IMR-90 (cell line): ENCODE results near the gene ZNF526. TPM values are rescaled to one million over a fixed set of nuclear protein-coding genes. Genes with fewer than 3 reads are reported as not detected.

Experiments
- ATAC-seq: fragments of 200-7000 bp; cut with Tn5 transposase; 2 replicates; pipeline ENCODE4 v1.9.1; 2020; ENCODE audit warnings: low read depth, mild to moderate bottlenecking, moderate library complexity
- BruUV-seq: library from RNA; stranded (reverse); fragments of 400-500 nt; replicated peaks from 2 replicates; lab custom pipeline; 2021; lab: Mats Ljungman, UMichigan
- CTCF ChIA-PET: fragments of 300-600 bp; formaldehyde crosslinking; extraction: SDS; loops from one replicate; lab custom pipeline; 2021; ENCODE audit warnings: antibody characterized with exemption; lab: Yijun Ruan, JAX
- POLR2A ChIA-PET: fragments of 300-600 bp; sonication (Branson Sonifier 250); formaldehyde crosslinking; loops from one replicate; lab custom pipeline; 2022; ENCODE audit warnings: antibody characterized with exemption; ENCODE audit not compliant: unreplicated experiment; lab: Charles Lee
- DNase-seq: peaks from one replicate; pipeline ENCODE4 v3.0.0; 2013
- H2AFZ ChIP-seq: replicated peaks from 2 replicates; pipeline ENCODE3; 2013; ENCODE audit warnings: low read length, mild to moderate bottlenecking; ENCODE audit not compliant: poor library complexity
- H2AK5ac ChIP-seq: 2 replicates; pipeline ENCODE4 v1.6.1; 2013; ENCODE audit warnings: low read depth, low read length, inconsistent platforms
- H2AK9ac ChIP-seq: replicated peaks from 2 replicates; pipeline ENCODE3; 2013; ENCODE audit warnings: mild to moderate bottlenecking, low read depth, low read length, moderate library complexity; ENCODE audit not compliant: poor library complexity
- H2BK120ac ChIP-seq: 2 replicates; pipeline ENCODE4 v1.6.1; 2013; ENCODE audit warnings: low read depth, low read length, inconsistent platforms
- H2BK15ac ChIP-seq: 3 replicates; pipeline ENCODE4 v1.6.1; 2013; ENCODE audit warnings: low read depth, low read length, inconsistent platforms
- H2BK20ac ChIP-seq: 2 replicates; pipeline ENCODE4 v1.6.1; 2013; ENCODE audit warnings: low read depth, mild to moderate bottlenecking, inconsistent platforms, low read length, moderate library complexity
- H2BK5ac ChIP-seq: 2 replicates; pipeline ENCODE4 v1.6.1; 2013; ENCODE audit warnings: mild to moderate bottlenecking, low read depth, low read length, inconsistent platforms; ENCODE audit not compliant: poor library complexity, severe bottlenecking
- H3K14ac ChIP-seq: replicated peaks from 2 replicates; pipeline ENCODE4 v1.6.1; 2013; ENCODE audit warnings: low read depth, low read length, inconsistent platforms
- H3K18ac ChIP-seq: 2 replicates; pipeline ENCODE4 v1.6.1; 2013; ENCODE audit warnings: low read depth, low read length, control low read depth
- H3K23ac ChIP-seq: 2 replicates; pipeline ENCODE4 v1.6.1; 2013; ENCODE audit warnings: low read depth, low read length, inconsistent platforms
- H3K27ac ChIP-seq: 2 replicates; pipeline ENCODE4 v1.5.1; 2013; ENCODE audit warnings: mild to moderate bottlenecking, control low read depth, low read length; ENCODE audit not compliant: insufficient read depth
- H3K27me3 ChIP-seq: 2 replicates; pipeline ENCODE4 v1.6.1; 2013; ENCODE audit warnings: low read length; ENCODE audit not compliant: control insufficient read depth, insufficient read depth
- H3K36me3 ChIP-seq: 2 replicates; pipeline ENCODE4 v1.6.1; 2013; ENCODE audit warnings: low read length, mixed read lengths; ENCODE audit not compliant: control insufficient read depth, insufficient read depth
- H3K4ac ChIP-seq: 2 replicates; pipeline ENCODE4 v1.6.1; 2013; ENCODE audit warnings: low read depth, low read length, inconsistent platforms
- H3K4me1 ChIP-seq: 2 replicates; pipeline ENCODE4 v1.6.1; 2013; ENCODE audit warnings: low read length, mixed read lengths; ENCODE audit not compliant: control insufficient read depth, insufficient read depth
- H3K4me2 ChIP-seq: 2 replicates; pipeline ENCODE4 v1.6.1; 2013; ENCODE audit warnings: low read depth, mild to moderate bottlenecking, control low read depth, low read length, moderate library complexity
- H3K4me3 ChIP-seq: 2 replicates; pipeline ENCODE4 v1.5.1; 2013; ENCODE audit warnings: low read depth, mild to moderate bottlenecking, control low read depth, low read length, moderate library complexity; ENCODE audit not compliant: insufficient read depth
- H3K56ac ChIP-seq: 2 replicates; pipeline ENCODE4 v1.6.1; 2013; ENCODE audit warnings: low read length, inconsistent platforms; ENCODE audit not compliant: insufficient read depth; ENCODE audit errors: extremely low read depth
- H3K79me1 ChIP-seq, 2 experiments: 2 replicates each; pipeline ENCODE4 v1.6.1; 2013; ENCODE audit warnings: low read length in 2 of 2, inconsistent platforms in 1 of 2, low read depth in 1 of 2
- H3K9ac ChIP-seq: 2 replicates; pipeline ENCODE4 v1.6.1; 2013; ENCODE audit warnings: low read depth, low read length, control low read depth
- H3K9me1 ChIP-seq: 2 replicates; pipeline ENCODE4 v1.6.1; 2013; ENCODE audit warnings: low read length, inconsistent platforms; ENCODE audit not compliant: insufficient read depth
- H3K9me3 ChIP-seq: 2 replicates; pipeline ENCODE4 v1.6.1; 2013; ENCODE audit warnings: low read length; ENCODE audit not compliant: control insufficient read depth, insufficient read depth
- H4K20me1 ChIP-seq: 2 replicates; pipeline ENCODE4 v1.6.1; 2013; ENCODE audit warnings: low read length, inconsistent platforms; ENCODE audit not compliant: insufficient read depth
- H4K5ac ChIP-seq: 2 replicates; pipeline ENCODE4 v1.6.1; 2013; ENCODE audit warnings: mild to moderate bottlenecking, low read depth, low read length, control low read depth
- H4K8ac ChIP-seq, 2 experiments: 2 replicates each; pipeline ENCODE4 v1.6.1; 2013; ENCODE audit warnings: low read depth in 2 of 2, low read length in 2 of 2, control low read depth in 1 of 2, inconsistent platforms in 1 of 2
- H4K91ac ChIP-seq: 2 replicates; pipeline ENCODE4 v1.6.1; 2013; ENCODE audit warnings: low read depth, low read length, inconsistent platforms; ENCODE audit not compliant: insufficient read depth
- BHLHE40 ChIP-seq: fragments of 150-350 bp; IDR thresholded peaks from 2 replicates; pipeline ENCODE4 v1.6.1; 2016; ENCODE audit warnings: mild to moderate bottlenecking, low read depth, low read length
- ELK1 ChIP-seq: fragments of 150-350 bp; IDR thresholded peaks from 2 replicates; pipeline ENCODE4 v1.6.1; 2016; ENCODE audit warnings: low read depth, mild to moderate bottlenecking, low read length, moderate library complexity, borderline replicate concordance
- FOS ChIP-seq: fragments of 150-350 bp; IDR thresholded peaks from 2 replicates; pipeline ENCODE4 v1.6.1; 2016; ENCODE audit warnings: low read depth, low read length
- MAZ ChIP-seq: IDR thresholded peaks from 2 replicates; pipeline ENCODE4 v1.6.1; 2012; ENCODE audit warnings: low read depth, mild to moderate bottlenecking, low read length, improper control_type of control experiment, moderate library complexity, borderline replicate concordance
- POLR2A ChIP-seq: IDR thresholded peaks from 2 replicates; pipeline ENCODE4 v1.6.1; 2012; ENCODE audit warnings: mild to moderate bottlenecking, low read depth, low read length
- RCOR1 ChIP-seq: IDR thresholded peaks from 2 replicates; pipeline ENCODE4 v1.6.1; 2012; ENCODE audit warnings: mild to moderate bottlenecking, low read length, improper control_type of control experiment; ENCODE audit not compliant: insufficient replicate concordance
- USF2 ChIP-seq: fragments of 150-350 bp; IDR thresholded peaks from 2 replicates; pipeline ENCODE4 v1.6.1; 2017; ENCODE audit warnings: mild to moderate bottlenecking, antibody characterized with exemption, low read length, low read depth
- WGBS, 2 experiments: methylation state at CpG; one replicate each; pipeline versions ENCODE4 v1.1.5 to v1.1.7; 2013; ENCODE audit warnings: missing lambda C conversion rate in 2 of 2; ENCODE audit not compliant: insufficient read length in 1 of 2; ENCODE audit errors: extremely low coverage in 2 of 2; 5-methylcytosine and 5-hydroxymethylcytosine counted together
- dilution Hi-C: fragments of 300-500 bp; cut with HindIII; formaldehyde crosslinking; loops from one replicate; pipeline ENCODE4 v1.14.3; 2018; ENCODE audit warnings: low sequenced_read_pairs; ENCODE audit not compliant: unreplicated experiment
- in situ Hi-C: fragments of 300-500 bp; cut with MboI; formaldehyde crosslinking; loops from 3 replicates; pipeline ENCODE4 v1.14.3; 2019; ENCODE audit warnings: low sequenced_read_pairs, inconsistent platforms, mixed read lengths
- intact Hi-C: fragments of 100-400 bp; cut with micrococcal nuclease; formaldehyde crosslinking; loops from 2 replicates; pipeline ENCODE4 v1.10.0; 2022
- polyA plus RNA-seq, 3 experiments: library from polyadenylated mRNA; depleted of rRNA; stranded (reverse); fragments of >200 nt; gene quantifications; 2 replicates each; pipeline ENCODE4 v1.2.3, GENCODE V29; 2012; ENCODE audit warnings: low replicate concordance in 1 of 3
- total RNA-seq: library from RNA; depleted of rRNA; stranded (reverse); fragments of >200 nt; gene quantifications from 2 replicates; pipeline ENCODE4 v1.2.3, GENCODE V29; 2012

Gene ZNF526
- total and polyA plus RNA-seq, 2 of the 4 experiments (the other 2 are of a cell fraction), result 7.3 to 13.6 TPM

- peak within 1 kb of the TSS; percentile 65 for H3K27ac ChIP-seq
- peak within 1 kb of the TSS; percentile 67 for H2AFZ ChIP-seq
- peak within 1 kb of the TSS; percentile 7 for H2BK20ac ChIP-seq
- no TSS peak for BruUV-seq
- peak within 1 kb of the TSS; percentile 74 for H3K9ac ChIP-seq
- in situ Hi-C loops (no loop called here), intact Hi-C loops (no loop called here), dilution Hi-C loops (no loop called here)
- H3K56ac ChIP-seq, result peak within 1 kb of the TSS; percentile 62
- CTCF ChIA-PET, result no interaction called here
- H3K4me2 ChIP-seq, result peak within 1 kb of the TSS; percentile 67
- peaks cover 8% of the 10 kb centered on the region for H4K20me1 ChIP-seq
- H3K9me1 ChIP-seq, result peaks cover 7% of the 10 kb centered on the region
- peak within 1 kb of the TSS; percentile 79 for H3K14ac ChIP-seq
- peak within 1 kb of the TSS; percentile 92 for H2BK120ac ChIP-seq
- peak within 1 kb of the TSS; percentile 92 for H4K91ac ChIP-seq
- H3K36me3 ChIP-seq, result peaks cover 4% of the 10 kb centered on the region
- peaks cover 11% of the 10 kb centered on the region for H3K4me1 ChIP-seq
- POLR2A ChIA-PET, result no interaction called here
- peak within 1 kb of the TSS; percentile 16; the same call in 1 of the 3 replicates for H2BK15ac ChIP-seq
- peak within 1 kb of the TSS; percentile 92 for H4K5ac ChIP-seq
- peaks cover 35 to 84% of the 10 kb centered on the region in 2 experiments for H3K79me1 ChIP-seq
- peak within 1 kb of the TSS; percentile 92 for H2AK9ac ChIP-seq
- H2AK5ac ChIP-seq, result peak within 1 kb of the TSS; percentile 99
- TF ChIP-seq POLR2A, result peak; percentile 79
- TF ChIP-seq RCOR1, result no peak
- TF ChIP-seq BHLHE40, result peak; percentile 93
- peak; percentile 87; the same call in 1 of the 2 replicates for TF ChIP-seq MAZ
- TF ChIP-seq ELK1, result no peak
- TF ChIP-seq USF2, result peak; percentile 57
- TF ChIP-seq FOS, result peak; percentile 62
- H3K9me3 ChIP-seq, result no peaks in the 10 kb centered on the region
- DNase-seq (peak; percentile 99), ATAC-seq (peak; percentile 81)
- H3K18ac ChIP-seq, result peak within 1 kb of the TSS; percentile 87
- H4K8ac ChIP-seq, result peak within 1 kb of the TSS; percentile 91 to 96
- H3K4ac ChIP-seq, result peak within 1 kb of the TSS; percentile 89
- peak within 1 kb of the TSS; percentile 77 for H3K4me3 ChIP-seq
- H3K27me3 ChIP-seq, result no peaks in the 10 kb centered on the region
- WGBS, 2 experiments, result 15% methylated on average over 21 of the region's 57 CpGs; no CpG with 5 or more reads in 1 of the 2 experiments
- peak within 1 kb of the TSS; percentile 80 for H2BK5ac ChIP-seq
- H3K23ac ChIP-seq, result peak within 1 kb of the TSS; percentile 79
Measured at GRCh38 chr19:42217520-42218437, 2.3 kb upstream of the ZNF526 start, which contains the start of gene DEDD2. DEDD2 (minus strand) TSS chr19:42217677; CDS start chr19:42217007, 670 bp downstream.
